GM13977 (cell line): Measurements from ENCODE around the gene WDR17.

Experiments used
- DNase-seq: peaks from one replicate; pipeline ENCODE4 v3.0.0; 2012; ENCODE audit warnings: low spot score
- CTCF ChIP-seq: IDR thresholded peaks from 2 replicates; pipeline ENCODE4 v1.5.1; 2012; ENCODE audit warnings: mild to moderate bottlenecking, control low read depth; ENCODE audit not compliant: insufficient read depth; ENCODE audit errors: extremely low read depth, missing control alignments
- in situ Hi-C: fragments of 300-500 bp; cut with MboI; formaldehyde crosslinking; loops from one replicate; pipeline ENCODE4 v1.12.0; 2022; ENCODE audit warnings: low sequenced_read_pairs, low pct_unique_long_range_greater_than_20kb, mixed read lengths, inconsistent platforms; ENCODE audit not compliant: unreplicated experiment

Gene WDR17

DNA sequence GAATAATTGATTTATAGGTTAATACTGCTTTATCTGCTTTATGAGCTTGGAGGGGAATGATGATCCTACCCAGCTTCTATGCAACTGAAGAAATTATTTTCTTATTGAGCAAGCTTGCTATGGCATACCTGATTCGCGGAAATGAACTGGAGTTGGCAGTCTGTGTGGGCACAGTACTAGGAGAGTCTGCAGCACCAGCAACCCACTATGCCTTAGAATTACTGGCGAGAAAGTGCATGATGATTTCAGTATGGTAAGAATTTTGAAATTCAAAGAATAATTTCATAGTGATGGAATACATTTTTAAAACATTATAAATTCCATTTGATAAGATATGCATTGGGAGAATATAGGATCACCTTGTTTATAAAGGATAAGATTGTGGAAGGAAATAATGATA lies 97.4 kb downstream of the WDR17 start:
- no peak for DNase-seq
- in situ Hi-C loops = no loop called here
- no peak for TF ChIP-seq CTCF

DNA sequence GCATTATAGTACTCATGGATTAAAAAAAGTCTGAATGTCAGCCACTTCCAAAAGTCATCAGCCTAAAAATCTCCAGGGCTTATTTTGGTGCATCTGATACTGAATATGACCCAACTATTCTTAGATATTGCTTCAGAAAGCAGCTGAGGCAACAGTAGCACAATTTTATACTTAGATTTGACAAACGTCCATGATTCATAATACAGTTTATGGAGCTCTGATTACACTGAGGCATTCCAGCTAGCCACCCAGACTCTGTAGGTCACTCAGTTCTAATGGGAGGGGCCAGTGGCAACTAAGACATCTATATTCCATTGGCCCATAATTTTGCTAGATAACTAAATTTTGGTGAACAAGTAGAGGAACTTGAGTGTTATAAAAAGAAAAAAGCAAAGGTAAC lies 119.4 kb downstream of the WDR17 start:
- no peak for TF ChIP-seq CTCF
- in situ Hi-C loops = no loop called here
- no peak for DNase-seq

DNA sequence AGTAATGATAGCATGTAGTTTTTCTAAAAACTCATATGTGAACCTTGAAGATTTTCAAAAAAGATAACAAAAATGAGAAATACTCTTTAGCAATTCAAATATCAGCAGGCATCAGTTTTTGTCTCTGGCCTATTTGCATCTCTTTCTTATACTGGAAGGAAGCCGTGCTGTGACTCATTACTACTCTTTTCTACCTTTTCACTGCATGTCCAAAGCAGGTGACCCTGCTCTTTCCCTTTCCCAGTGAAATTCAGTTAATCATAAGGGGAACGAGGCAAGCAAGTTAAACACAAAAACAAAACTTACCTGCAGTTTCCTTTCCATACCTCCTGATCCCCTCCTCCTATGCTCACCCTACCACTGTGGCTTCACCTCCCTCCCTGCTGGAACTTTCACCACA lies 120.4 kb downstream of the WDR17 start:
- DNase-seq = no peak
- in situ Hi-C loops = no loop called here
- TF ChIP-seq CTCF = no peak

DNA sequence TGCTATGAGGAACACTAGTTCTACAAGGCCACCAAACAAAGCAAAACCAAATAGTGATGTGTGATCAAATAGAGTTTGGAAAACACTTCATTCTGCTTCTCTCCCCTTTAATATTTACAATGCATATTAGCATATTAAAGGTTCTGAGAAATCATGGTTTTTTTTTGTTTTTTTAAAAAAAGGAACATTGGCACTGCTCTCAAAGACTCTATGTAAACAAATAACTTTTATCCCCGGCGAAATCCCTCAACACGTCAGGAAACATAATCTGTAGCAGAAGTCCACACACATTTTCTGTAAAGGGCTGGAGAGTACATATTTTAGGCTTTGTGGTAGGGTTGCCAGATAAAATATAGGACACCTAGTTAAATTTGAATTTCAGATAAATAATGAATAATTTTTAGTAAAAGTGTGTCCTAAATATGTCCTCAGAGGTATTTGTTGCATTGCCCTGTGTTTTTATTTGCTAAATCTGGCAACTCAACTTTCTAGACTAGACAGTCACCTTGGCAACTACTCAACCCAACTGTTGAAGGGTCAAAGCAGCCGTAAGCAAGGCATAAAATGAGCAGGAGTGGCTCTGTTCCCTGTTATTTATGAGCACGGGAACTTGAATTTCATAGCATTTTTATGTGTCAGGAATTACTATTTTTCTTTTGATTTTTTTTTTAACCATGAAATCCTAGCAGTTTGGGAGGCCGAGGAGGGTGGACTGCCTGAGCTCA lies 121.2 kb downstream of the WDR17 start:
- no peak for TF ChIP-seq CTCF
- DNase-seq = no peak
- in situ Hi-C loops = no loop called here

- in situ Hi-C loops = no loop called here
- no peak for TF ChIP-seq CTCF
- DNase-seq = no peak
Measured at GRCh38 chr4:176187624-176188023, 122.0 kb downstream of the WDR17 start.

- TF ChIP-seq CTCF = no peak
Measured at GRCh38 chr4:176188654-176189053, 123.0 kb downstream of the WDR17 start.

More at GRCh38 chr4:176188654-176189053, 123.0 kb downstream of the WDR17 start:
- in situ Hi-C loops = no loop called here
- no peak for DNase-seq
